CD4-positive, alpha-beta T cell (primary cell): ENCODE measurements around the gene PODNL1. TPM values are rescaled to one million over a fixed set of nuclear protein-coding genes. Genes with fewer than 3 reads are reported as not detected.

Experiments used
- ATAC-seq: fragments of 200-7000 bp; cut with Tn5 transposase; one replicate; pipeline ENCODE4 v1.10.0; 2022; ENCODE audit warnings: mild to moderate bottlenecking; ENCODE audit not compliant: poor library complexity
- CTCF ChIA-PET: fragments of 350-600 bp; sonication (Branson Sonifier 250); formaldehyde crosslinking; loops from one replicate; lab custom pipeline; 2021; ENCODE audit warnings: antibody characterized with exemption, inconsistent platforms; lab: Charles Lee
- POLR2A ChIA-PET: fragments of 350-600 bp; sonication (Branson Sonifier 250); formaldehyde crosslinking; loops from one replicate; lab custom pipeline; 2021; ENCODE audit warnings: antibody characterized with exemption, inconsistent platforms; lab: Charles Lee
- DNase-seq, 14 experiments: peaks; one replicate each; pipeline ENCODE4 v3.0.0-alpha.2; 2013 to 2020; ENCODE audit warnings: mixed read lengths in 2 of 14
- H3K27ac ChIP-seq, 2 donors: one replicate each; pipeline versions ENCODE4 v1.5.1 to v1.7.0; 2013; ENCODE audit warnings: low read length in 2 of 2, low read depth in 1 of 2, mild to moderate bottlenecking in 1 of 2
- H3K27me3 ChIP-seq, 2 experiments: 1 replicate in 1 of 2; 2 replicates in 1 of 2; pipeline versions ENCODE4 v1.6.1 to v1.7.0; 2013; ENCODE audit warnings: low read length in 2 of 2, control low read depth in 1 of 2, mild to moderate bottlenecking in 1 of 2, moderate library complexity in 1 of 2; ENCODE audit not compliant: insufficient read depth in 2 of 2, control insufficient read depth in 1 of 2
- H3K36me3 ChIP-seq: one replicate; pipeline ENCODE4 v1.6.1; 2013; ENCODE audit warnings: low read length, control low read depth; ENCODE audit not compliant: insufficient read depth
- H3K4me1 ChIP-seq: one replicate; pipeline ENCODE4 v1.6.1; 2013; ENCODE audit warnings: low read length, control low read depth; ENCODE audit not compliant: insufficient read depth
- H3K4me3 ChIP-seq: one replicate; pipeline ENCODE4 v1.5.1; 2013; ENCODE audit warnings: mild to moderate bottlenecking, low read length, moderate library complexity
- H3K9me3 ChIP-seq, 2 experiments: 1 replicate in 1 of 2; 2 replicates in 1 of 2; pipeline versions ENCODE4 v1.6.1 to v1.7.0; 2013; ENCODE audit warnings: low read length in 2 of 2, mild to moderate bottlenecking in 2 of 2, control low read depth in 1 of 2, moderate library complexity in 1 of 2; ENCODE audit not compliant: control insufficient read depth in 1 of 2, insufficient read depth in 1 of 2
- H3K27ac Mint-ChIP-seq: one replicate; pipeline ENCODE4 v1.8.0; 2020; ENCODE audit warnings: mixed read lengths
- H3K27me3 Mint-ChIP-seq: one replicate; pipeline ENCODE4 v1.8.0; 2021; ENCODE audit warnings: mixed read lengths
- H3K36me3 Mint-ChIP-seq: one replicate; pipeline ENCODE4 v1.8.0; 2021; ENCODE audit warnings: low read depth, mixed read lengths
- H3K4me1 Mint-ChIP-seq: one replicate; pipeline ENCODE4 v1.8.0; 2021; ENCODE audit warnings: low read depth, mixed read lengths
- H3K4me3 Mint-ChIP-seq: one replicate; pipeline ENCODE4 v1.8.0; 2020; ENCODE audit warnings: mild to moderate bottlenecking, mixed read lengths
- H3K9me3 Mint-ChIP-seq: one replicate; pipeline ENCODE4 v1.8.0; 2020; ENCODE audit warnings: mixed read lengths
- CTCF ChIP-seq: fragments of 200-600 bp; IDR thresholded peaks from one replicate; pipeline ENCODE4 v1.8.0; 2022; ENCODE audit warnings: antibody characterized with exemption, mild to moderate bottlenecking
- intact Hi-C, 2 experiments: fragments of 100-400 bp; cut with DNase I in 1 of 2; cut with micrococcal nuclease in 1 of 2; formaldehyde crosslinking; loops; one replicate each; pipeline versions ENCODE4 v1.15.1 to v1.9.0; 2023 to 2025; cut with DNase I, micrococcal nuclease
- total RNA-seq, 174 experiments: library from RNA in 2 of 174; stranded (reverse) in 2 of 174; gene quantifications; one replicate each; pipeline ENCODE4 v1.2.3 and lab custom pipeline; 2021 to 2026

PODNL1 gene
- total RNA-seq, 2 experiments from 2014 or later, result not detected

- ATAC-seq, result peak; percentile 60
- Histone ChIP-seq H3K36me3 (peaks cover 70% of the 10 kb centered on the region), H3K27ac (no peak overlapping the region), H3K9me3 (no peaks in the 10 kb centered on the region), H3K4me1 (peaks cover 8% of the 10 kb centered on the region), H3K4me3 (no peak overlapping the region), H3K27me3 (no peaks in the 10 kb centered on the region)
- ChIA-PET CTCF (interaction anchor here (0.6 to 1.6 kb wide), 7 partner anchors 43 to 93 kb away, joined by 3 to 9 read pairs (median 3); partner anchors contain the start of genes IL27RA and RFX1), POLR2A (interaction anchor here (0.6 to 2.0 kb wide), 4 partner anchors 8 to 1686 kb away, joined by 3 to 7 read pairs (median 4); partner anchors contain the start of gene DCAF15)
- Mint-ChIP-seq H3K27me3 (no peaks in the 10 kb centered on the region), H3K4me1 (peaks cover 5% of the 10 kb centered on the region), H3K4me3 (no peak overlapping the region), H3K9me3 (no peaks in the 10 kb centered on the region), H3K36me3 (peaks cover 60% of the 10 kb centered on the region), H3K27ac (no peak overlapping the region)
- peak in 8 of 14 experiments; percentile 21 to 59 (median 41) for DNase-seq
- peak; percentile 27 for TF ChIP-seq CTCF
- intact Hi-C loops, result no loop called here
Measured at GRCh38 chr19:13959962-13960862, 22.0 kb upstream of the PODNL1 start.

- no peak for TF ChIP-seq CTCF
- H3K4me1 ChIP-seq, result peaks cover 11% of the 10 kb centered on the region
- DNase-seq, result no peak
- H3K27me3 ChIP-seq, result no peaks in the 10 kb centered on the region
- Mint-ChIP-seq H3K27ac (no peak overlapping the region), H3K9me3 (no peaks in the 10 kb centered on the region), H3K4me3 (no peak overlapping the region), H3K27me3 (no peaks in the 10 kb centered on the region), H3K4me1 (peaks cover 8% of the 10 kb centered on the region), H3K36me3 (peaks cover 52% of the 10 kb centered on the region)
- peaks cover 71% of the 10 kb centered on the region for H3K36me3 ChIP-seq
- no peak overlapping the region for H3K27ac ChIP-seq
- ATAC-seq, result no peak
- H3K9me3 ChIP-seq, result no peaks in the 10 kb centered on the region
- intact Hi-C loops, result no loop called here
- POLR2A ChIA-PET, result interaction anchor here (0.6 kb wide), 1 partner anchor 1685 kb away, joined by 4 read pairs; no protein-coding TSS in a partner anchor
- CTCF ChIA-PET, result interaction anchor here (0.7 to 1.6 kb wide), 6 partner anchors 44 to 94 kb away, joined by 3 to 9 read pairs (median 3); partner anchors contain the start of genes IL27RA and RFX1
- no peak overlapping the region for H3K4me3 ChIP-seq
Measured at GRCh38 chr19:13959141-13959961, 21.1 kb upstream of the PODNL1 start.

GRCh38 chr19:13958043-13958442, 19.8 kb upstream of the PODNL1 start:
- H3K36me3 Mint-ChIP-seq, result peaks cover 49% of the 10 kb centered on the region
- ChIA-PET CTCF (no interaction called here), POLR2A (no interaction called here)
- no peak overlapping the region for H3K27ac Mint-ChIP-seq
- ATAC-seq (no peak), DNase-seq (no peak)
- peaks cover 73% of the 10 kb centered on the region for H3K36me3 ChIP-seq
- no peak overlapping the region for H3K4me3 ChIP-seq
- no peaks in the 10 kb centered on the region for H3K27me3 ChIP-seq
- H3K4me3 Mint-ChIP-seq, result peak overlapping the region; percentile 30
- H3K27me3 Mint-ChIP-seq, result no peaks in the 10 kb centered on the region
- peaks cover 24% of the 10 kb centered on the region for H3K4me1 ChIP-seq
- H3K4me1 Mint-ChIP-seq, result peaks cover 8% of the 10 kb centered on the region
- intact Hi-C loops, result no loop called here
- no peak for TF ChIP-seq CTCF
- H3K27ac ChIP-seq, result no peak overlapping the region
- H3K9me3 ChIP-seq, result no peaks in the 10 kb centered on the region
- no peaks in the 10 kb centered on the region for H3K9me3 Mint-ChIP-seq
